Neuronal stem cell (in vitro differentiated cells): ENCODE data around the gene PRR35.

ENCODE experiments used
- DNase-seq: peaks from one replicate; pipeline ENCODE4 v3.0.0-alpha.2; 2013; ENCODE audit warnings: low spot score
- H2AFZ ChIP-seq: one replicate; pipeline ENCODE4 v1.6.1; 2013; ENCODE audit warnings: mild to moderate bottlenecking, low read length, inconsistent platforms
- H2AK5ac ChIP-seq: 2 replicates; pipeline ENCODE4 v1.6.1; 2013; ENCODE audit warnings: low read depth, mild to moderate bottlenecking, inconsistent platforms, low read length, moderate library complexity, mixed read lengths
- H2BK120ac ChIP-seq: 2 replicates; pipeline ENCODE4 v1.6.1; 2013; ENCODE audit warnings: low read depth, mild to moderate bottlenecking, inconsistent platforms, low read length, moderate library complexity, mixed read lengths
- H2BK12ac ChIP-seq: one replicate; pipeline ENCODE4 v1.6.1; 2013; ENCODE audit warnings: low read length, inconsistent platforms
- H2BK15ac ChIP-seq: 2 replicates; pipeline ENCODE4 v1.6.1; 2013; ENCODE audit warnings: mild to moderate bottlenecking, low read length, inconsistent platforms, mixed read lengths
- H2BK5ac ChIP-seq: one replicate; pipeline ENCODE4 v1.6.1; 2013; ENCODE audit warnings: inconsistent platforms, mild to moderate bottlenecking, low read length, moderate library complexity
- H3K14ac ChIP-seq: one replicate; pipeline ENCODE4 v1.6.1; 2013; ENCODE audit warnings: low read length, inconsistent platforms
- H3K18ac ChIP-seq: 2 replicates; pipeline ENCODE4 v1.6.1; 2013; ENCODE audit warnings: low read length, inconsistent platforms
- H3K23ac ChIP-seq: 2 replicates; pipeline ENCODE4 v1.6.1; 2013; ENCODE audit warnings: low read depth, mild to moderate bottlenecking, mixed read lengths, low read length, inconsistent platforms; ENCODE audit not compliant: poor library complexity
- H3K27ac ChIP-seq: replicated peaks from 3 replicates; pipeline ENCODE4 v1.5.1; 2013; ENCODE audit warnings: low read length, inconsistent platforms
- H3K27me3 ChIP-seq, 3 experiments: 2 replicates each; pipeline ENCODE4 v1.6.1; 2013; ENCODE audit warnings: low read length in 3 of 3, mild to moderate bottlenecking in 2 of 3, inconsistent platforms in 1 of 3, low read depth in 1 of 3, mixed read lengths in 1 of 3, moderate library complexity in 1 of 3; ENCODE audit not compliant: control insufficient read depth in 3 of 3, insufficient read depth in 3 of 3
- H3K36me3 ChIP-seq, 2 donors: replicated peaks in 1 of 2; 2 replicates each; pipeline ENCODE4 v1.6.1; 2013; ENCODE audit warnings: low read length in 2 of 2; ENCODE audit not compliant: control insufficient read depth in 2 of 2, insufficient read depth in 2 of 2
- H3K4ac ChIP-seq: 2 replicates; pipeline ENCODE4 v1.6.1; 2013; ENCODE audit warnings: inconsistent platforms, mild to moderate bottlenecking, low read length, moderate library complexity
- H3K4me1 ChIP-seq, 2 donors: 1 replicate in 1 of 2; 2 replicates in 1 of 2; pipeline ENCODE4 v1.6.1; 2013; ENCODE audit warnings: low read length in 2 of 2, low read depth in 1 of 2; ENCODE audit not compliant: control insufficient read depth in 2 of 2, insufficient read depth in 1 of 2
- H3K4me2 ChIP-seq: one replicate; pipeline ENCODE4 v1.6.1; 2013; ENCODE audit warnings: mild to moderate bottlenecking, low read length, inconsistent platforms; ENCODE audit not compliant: insufficient read depth, poor library complexity, severe bottlenecking
- H3K4me3 ChIP-seq, 2 donors: 2 replicates each; pipeline ENCODE4 v1.5.1; 2013; ENCODE audit warnings: low read length in 2 of 2, mild to moderate bottlenecking in 2 of 2, inconsistent platforms in 1 of 2, moderate library complexity in 1 of 2
- H3K79me1 ChIP-seq: one replicate; pipeline ENCODE4 v1.6.1; 2013; ENCODE audit warnings: low read depth, mild to moderate bottlenecking, inconsistent platforms, low read length, moderate library complexity
- H3K9ac ChIP-seq: one replicate; pipeline ENCODE4 v1.6.1; 2013; ENCODE audit warnings: mild to moderate bottlenecking, low read depth, low read length, inconsistent platforms; ENCODE audit not compliant: poor library complexity
- H3K9me3 ChIP-seq, 2 donors: replicated peaks in 1 of 2; 2 replicates each; pipeline versions ENCODE3 to v1.6.1; 2013; ENCODE audit warnings: low read length in 2 of 2, mild to moderate bottlenecking in 2 of 2, inconsistent platforms in 1 of 2, low read depth in 1 of 2, mixed read lengths in 1 of 2, moderate library complexity in 1 of 2; ENCODE audit not compliant: control insufficient read depth in 2 of 2, insufficient read depth in 1 of 2
- H4K8ac ChIP-seq: one replicate; pipeline ENCODE4 v1.6.1; 2013; ENCODE audit warnings: low read depth, mild to moderate bottlenecking, inconsistent platforms, low read length, moderate library complexity
- H4K91ac ChIP-seq: one replicate; pipeline ENCODE4 v1.6.1; 2013; ENCODE audit warnings: low read length, low read depth, mild to moderate bottlenecking, inconsistent platforms; ENCODE audit not compliant: poor library complexity
- WGBS, 2 donors: extraction: QIAGEN DNeasy Blood & Tissue Kit; methylation state at CpG; one replicate each; pipeline ENCODE4 v1.1.7; 2013; ENCODE audit warnings: missing lambda C conversion rate in 2 of 2, mixed read lengths in 1 of 2; ENCODE audit not compliant: insufficient read length in 2 of 2, insufficient replicate concordance in 1 of 2; ENCODE audit errors: extremely low coverage in 2 of 2; 5-methylcytosine and 5-hydroxymethylcytosine counted together

Gene PRR35

GRCh38 chr16:522320-523096 is 37.7 kb upstream of the PRR35 start:
- H3K9me3 ChIP-seq: no peaks in the 10 kb centered on the region
- H2BK120ac ChIP-seq: no peak overlapping the region
- DNase-seq: no peak
- peaks cover 10 to 14% of the 10 kb centered on the region in 2 donors for H3K4me1 ChIP-seq
- no peak overlapping the region for H3K18ac ChIP-seq
- H3K4me3 ChIP-seq: no peak overlapping the region
- H2BK15ac ChIP-seq: no peak overlapping the region
- H3K9ac ChIP-seq: no peak overlapping the region
- no CpG with 5 or more reads among the region's 23 CpGs for WGBS, 2 donors
- peak overlapping the region; percentile 95 for H3K23ac ChIP-seq
- H4K8ac ChIP-seq: no peak overlapping the region
- H3K4me2 ChIP-seq: no peak overlapping the region
- H3K36me3 ChIP-seq: peaks cover 33 to 67% of the 10 kb centered on the region in 2 donors
- H3K27me3 ChIP-seq: no peaks in the 10 kb centered on the region
- no peak overlapping the region for H2BK5ac ChIP-seq
- H3K4ac ChIP-seq: no peak overlapping the region
- H3K14ac ChIP-seq: no peak overlapping the region
- H2BK12ac ChIP-seq: no peak overlapping the region
- H2AFZ ChIP-seq: no peak overlapping the region
- no peak overlapping the region for H2AK5ac ChIP-seq
- peaks cover 2% of the 10 kb centered on the region for H3K79me1 ChIP-seq
- H3K27ac ChIP-seq: no peak overlapping the region
- H4K91ac ChIP-seq: no peak overlapping the region

- no CpG with 5 or more reads among the region's 22 CpGs for WGBS, 2 donors
- peak overlapping the region; percentile 50 for H3K9ac ChIP-seq
- H3K4ac ChIP-seq: peak overlapping the region; percentile 53
- no peak overlapping the region for H3K4me3 ChIP-seq
- H2BK120ac ChIP-seq: no peak overlapping the region
- peaks cover 10 to 14% of the 10 kb centered on the region in 2 donors for H3K4me1 ChIP-seq
- H3K79me1 ChIP-seq: peaks cover 5% of the 10 kb centered on the region
- H3K14ac ChIP-seq: peak overlapping the region; percentile 38
- H2AFZ ChIP-seq: no peak overlapping the region
- H2AK5ac ChIP-seq: no peak overlapping the region
- H2BK15ac ChIP-seq: no peak overlapping the region
- H2BK5ac ChIP-seq: no peak overlapping the region
- H4K8ac ChIP-seq: no peak overlapping the region
- peak overlapping the region; percentile 95 for H3K23ac ChIP-seq
- H3K9me3 ChIP-seq: no peaks in the 10 kb centered on the region
- H4K91ac ChIP-seq: no peak overlapping the region
- H3K27ac ChIP-seq: no peak overlapping the region
- peak overlapping the region; percentile 57 for H3K18ac ChIP-seq
- H2BK12ac ChIP-seq: peak overlapping the region; percentile 94
- no peak overlapping the region for H3K4me2 ChIP-seq
- no peak for DNase-seq
- H3K36me3 ChIP-seq: peaks cover 33 to 62% of the 10 kb centered on the region in 2 donors
- H3K27me3 ChIP-seq: no peaks in the 10 kb centered on the region
Measured at GRCh38 chr16:523097-523741, 37.0 kb upstream of the PRR35 start.

- peaks cover 25 to 53% of the 10 kb centered on the region in 2 donors for H3K36me3 ChIP-seq
- no peak for DNase-seq
- WGBS, 2 donors: no CpG with 5 or more reads among the region's 24 CpGs
- no peak overlapping the region for H2BK15ac ChIP-seq
- H3K9me3 ChIP-seq: no peaks in the 10 kb centered on the region
- H3K27ac ChIP-seq: no peak overlapping the region
- peaks cover 19% of the 10 kb centered on the region in 2 donors for H3K4me1 ChIP-seq
- no peak overlapping the region for H3K4me3 ChIP-seq
- H2AK5ac ChIP-seq: peak overlapping the region; percentile 28
- H2BK120ac ChIP-seq: no peak overlapping the region
- no peaks in the 10 kb centered on the region for H3K27me3 ChIP-seq
- H4K8ac ChIP-seq: no peak overlapping the region
- H3K79me1 ChIP-seq: peaks cover 14% of the 10 kb centered on the region
- peak overlapping the region; percentile 65 for H3K23ac ChIP-seq
- H3K4ac ChIP-seq: no peak overlapping the region
- H3K18ac ChIP-seq: no peak overlapping the region
- no peak overlapping the region for H2BK12ac ChIP-seq
- H2AFZ ChIP-seq: no peak overlapping the region
- H3K14ac ChIP-seq: no peak overlapping the region
- no peak overlapping the region for H2BK5ac ChIP-seq
- H4K91ac ChIP-seq: no peak overlapping the region
- no peak overlapping the region for H3K4me2 ChIP-seq
- no peak overlapping the region for H3K9ac ChIP-seq
Measured at GRCh38 chr16:524274-525040, 35.7 kb upstream of the PRR35 start.

GRCh38 chr16:525123-525519 is 35.1 kb upstream of the PRR35 start:
- no peak for DNase-seq
- no peaks in the 10 kb centered on the region for H3K27me3 ChIP-seq
- no peak overlapping the region for H3K9ac ChIP-seq
- H2BK5ac ChIP-seq: no peak overlapping the region
- no peak overlapping the region for H4K91ac ChIP-seq
- no peak overlapping the region for H3K4me3 ChIP-seq
- H4K8ac ChIP-seq: no peak overlapping the region
- peak overlapping the region; percentile 55 for H3K23ac ChIP-seq
- no peak overlapping the region for H2BK120ac ChIP-seq
- no peak overlapping the region for H3K4ac ChIP-seq
- H2AK5ac ChIP-seq: no peak overlapping the region
- H3K18ac ChIP-seq: no peak overlapping the region
- peaks cover 19% of the 10 kb centered on the region for H3K79me1 ChIP-seq
- no peak overlapping the region for H3K4me2 ChIP-seq
- no peaks in the 10 kb centered on the region for H3K9me3 ChIP-seq
- H2BK12ac ChIP-seq: no peak overlapping the region
- no peak overlapping the region for H2AFZ ChIP-seq
- no peak overlapping the region for H2BK15ac ChIP-seq
- peaks cover 20 to 23% of the 10 kb centered on the region in 2 donors for H3K4me1 ChIP-seq
- no CpG with 5 or more reads among the region's 8 CpGs for WGBS, 2 donors
- peaks cover 18 to 53% of the 10 kb centered on the region in 2 donors for H3K36me3 ChIP-seq
- H3K27ac ChIP-seq: no peak overlapping the region
- no peak overlapping the region for H3K14ac ChIP-seq
